Measurements from ENCODE around the gene TRIM45. TPM values are rescaled to one million over a fixed set of nuclear protein-coding genes. Genes with fewer than 3 reads are reported as not detected.

The TRIM45 gene
- total and polyA plus RNA-seq, 12 donors = 0.85 to 44.0 (median 5.0) TPM

DNA sequence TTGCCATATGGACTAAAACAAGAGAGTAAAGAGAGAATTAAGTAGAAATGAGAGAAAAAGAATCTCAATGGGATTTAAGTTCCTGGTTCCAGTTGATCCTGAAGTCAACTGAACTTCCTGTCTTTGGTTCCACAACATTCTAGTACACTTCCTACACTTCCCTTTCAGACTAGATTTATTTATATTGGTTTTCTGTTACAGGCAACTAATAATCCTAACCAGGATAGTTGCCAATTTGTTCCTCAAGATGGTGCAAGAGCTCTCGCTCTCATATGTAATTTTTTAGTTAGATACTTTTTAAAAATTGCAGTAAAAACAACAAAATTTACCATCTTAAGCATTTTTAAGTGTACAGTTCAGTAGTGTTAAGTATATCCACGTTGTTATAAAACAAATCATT is 28.8 kb upstream of the TRIM45 start:
- no peak for DNase-seq
- Histone ChIP-seq H3K36me3 (replicated peaks in 1 of 2) (no peaks in the 10 kb centered on the region), H3K27ac (no peak overlapping the region), H3K9me3 (replicated peaks in 1 of 3) (no peaks in the 10 kb centered on the region), H3K27me3 (no peaks in the 10 kb centered on the region), H3K4me3 (no peak overlapping the region), H3K4me1 (replicated peaks in 1 of 2) (no peaks in the 10 kb centered on the region)
- TF ChIP-seq POLR2A (IDR thresholded peaks at IDR 0.05) = no peak
- TF ChIP-seq CTCF (IDR thresholded peaks at IDR 0.05) = no peak
- intact Hi-C loops (cut with DNase I) = no loop called here
- WGBS, 4 donors = 65 to 77% (median 76%) methylated on average over 2 of the region's 2 CpGs

GRCh38 chr1:117147856-117148588 is 26.5 kb upstream of the TRIM45 start:
- H3K4me3 ChIP-seq = no peak overlapping the region
- intact Hi-C loops (cut with DNase I) = no loop called here
- TF ChIP-seq POLR2A (IDR thresholded peaks at IDR 0.05) = no peak
- TF ChIP-seq CTCF (IDR thresholded peaks at IDR 0.05) = no peak

GRCh38 chr1:117147341-117147831 is 25.8 kb upstream of the TRIM45 start:
- TF ChIP-seq CTCF (IDR thresholded peaks at IDR 0.05) (no peak), POLR2A (IDR thresholded peaks at IDR 0.05) (no peak)
- H3K4me3 ChIP-seq = no peak overlapping the region
- H3K27ac ChIP-seq = no peak overlapping the region

More at GRCh38 chr1:117147856-117148588, 26.5 kb upstream of the TRIM45 start:
- DNase-seq = no peak
- Histone ChIP-seq H3K27ac (no peak overlapping the region), H3K27me3 (no peaks in the 10 kb centered on the region), H3K4me1 (replicated peaks in 1 of 2) (no peaks in the 10 kb centered on the region), H3K9me3 (replicated peaks in 1 of 3) (no peaks in the 10 kb centered on the region), H3K36me3 (replicated peaks in 1 of 2) (no peaks in the 10 kb centered on the region)
- 69 to 87% (median 84%) methylated on average over 5 of the region's 5 CpGs for WGBS, 4 donors

DNA sequence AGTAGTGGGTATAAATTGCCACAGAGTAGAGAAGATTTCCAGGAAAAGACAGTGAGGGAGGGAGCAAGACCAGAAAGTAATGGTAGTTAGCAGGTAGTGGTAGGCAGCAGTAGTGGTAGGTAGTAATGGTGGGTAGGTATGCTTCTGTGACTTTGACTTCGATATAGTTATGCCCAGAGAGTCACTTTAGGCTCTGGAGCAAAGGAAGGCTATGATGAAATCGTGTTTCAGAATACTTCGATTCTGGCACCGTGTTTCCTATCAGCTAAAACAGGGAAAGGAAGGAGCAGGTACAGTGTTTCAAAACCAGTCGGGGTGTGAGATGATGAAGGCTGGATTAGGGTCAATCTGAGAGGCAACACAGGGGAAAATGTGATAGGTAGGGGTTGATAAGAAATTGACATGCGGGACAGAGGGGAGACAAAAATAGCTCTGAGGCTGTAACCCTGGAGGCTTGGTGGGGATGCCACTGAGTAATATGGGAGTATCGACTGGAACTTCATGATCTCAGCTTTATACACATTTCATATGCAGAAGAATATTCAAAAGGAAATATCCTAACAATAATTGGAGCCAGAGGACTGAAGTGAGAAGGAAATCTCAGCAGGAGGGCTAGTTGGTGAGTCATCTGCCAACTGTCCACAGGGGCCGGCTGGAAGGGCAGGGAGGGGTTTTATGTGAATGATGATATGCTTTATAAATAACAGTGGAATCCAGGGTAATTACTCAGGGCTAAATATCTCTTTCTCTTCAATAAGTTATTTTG is 25.2 kb upstream of the TRIM45 start:
- Histone ChIP-seq H3K4me1 (replicated peaks in 1 of 2) (no peaks in the 10 kb centered on the region), H3K4me3 (no peak overlapping the region), H3K9me3 (replicated peaks in 1 of 3) (no peaks in the 10 kb centered on the region), H3K27ac (no peak overlapping the region), H3K36me3 (replicated peaks in 1 of 2) (no peaks in the 10 kb centered on the region), H3K27me3 (no peaks in the 10 kb centered on the region)
- 70 to 74% (median 71%) methylated on average over 8 of the region's 8 CpGs for WGBS, 4 donors
- TF ChIP-seq CTCF (IDR thresholded peaks at IDR 0.05) = no peak
- TF ChIP-seq POLR2A (IDR thresholded peaks at IDR 0.05) = no peak
- intact Hi-C loops (cut with DNase I) = no loop called here
- DNase-seq = no peak

More at GRCh38 chr1:117147341-117147831, 25.8 kb upstream of the TRIM45 start:
- intact Hi-C loops (cut with DNase I) = no loop called here
- no peaks in the 10 kb centered on the region for H3K27me3 ChIP-seq
- DNase-seq = no peak
- no peaks in the 10 kb centered on the region for H3K9me3 ChIP-seq (replicated peaks in 1 of 3)
- no peaks in the 10 kb centered on the region for H3K4me1 ChIP-seq (replicated peaks in 1 of 2)
- H3K36me3 ChIP-seq (replicated peaks in 1 of 2) = no peaks in the 10 kb centered on the region
- WGBS, 4 donors = 67 to 91% (median 71%) methylated on average over 4 of the region's 4 CpGs
